TTC549 (cell line): ENCODE data around the gene RALGAPB.

Experiments
- FAIRE-seq: peaks from 2 replicates; lab custom pipeline; 2012; peaks lifted over from hg19 to GRCh38; lab: Jason Lieb, UNC

Gene RALGAPB

GRCh38 chr20:38612751-38613515 is 140.3 kb downstream of the RALGAPB start:
- no peak for FAIRE-seq

GRCh38 chr20:38615283-38615682 is 142.6 kb downstream of the RALGAPB start:
- no peak for FAIRE-seq

DNA sequence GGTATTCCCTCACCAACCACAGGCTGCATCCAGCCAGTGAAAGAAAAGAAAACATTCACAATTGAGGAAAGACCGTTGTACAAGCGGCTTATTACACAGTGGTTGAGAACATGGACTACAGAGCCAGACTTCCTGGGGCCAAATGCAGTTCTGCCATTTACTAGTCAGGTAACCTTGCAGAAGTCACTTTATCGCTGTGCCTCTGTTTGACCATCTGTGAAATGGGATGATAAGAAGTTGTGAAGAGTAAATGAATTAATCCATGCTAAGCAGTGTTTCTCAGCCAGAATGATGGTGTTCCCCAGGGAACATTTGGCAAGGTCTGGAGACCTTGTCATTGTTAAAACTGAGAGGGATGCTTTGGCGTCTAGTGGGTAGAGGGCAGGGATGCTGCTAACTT is 143.8 kb downstream of the RALGAPB start:
- no peak for FAIRE-seq

- no peak for FAIRE-seq
Observed at GRCh38 chr20:38617011-38617829, 144.6 kb downstream of the RALGAPB start.

- no peak for FAIRE-seq
Observed at GRCh38 chr20:38617830-38618196, 145.2 kb downstream of the RALGAPB start.

- FAIRE-seq = no peak
Observed at GRCh38 chr20:38620441-38620840, 147.8 kb downstream of the RALGAPB start.

GRCh38 chr20:38623061-38623460 is 150.4 kb downstream of the RALGAPB start:
- FAIRE-seq = no peak

DNA sequence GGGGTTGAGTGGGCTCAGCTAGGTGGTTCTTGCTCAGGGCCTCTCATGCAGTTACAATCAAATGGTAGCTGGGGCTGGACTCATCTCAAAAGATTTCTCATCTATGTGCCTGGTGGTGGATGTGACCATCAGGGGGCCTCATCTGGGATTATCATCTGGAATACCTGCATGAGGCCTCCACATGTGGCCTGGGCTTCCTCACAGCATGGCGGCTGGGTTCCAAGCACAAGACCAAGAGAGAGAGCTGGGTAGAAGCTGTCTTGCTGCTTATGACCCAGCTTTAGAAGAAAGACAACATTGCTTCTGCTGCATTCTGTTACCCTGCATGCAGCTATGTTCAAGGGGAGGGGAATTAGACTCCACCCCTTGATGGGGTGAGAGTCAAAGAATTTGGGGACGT is 151.4 kb downstream of the RALGAPB start:
- no peak for FAIRE-seq

GRCh38 chr20:38625896-38626295 is 153.3 kb downstream of the RALGAPB start:
- no peak for FAIRE-seq

DNA sequence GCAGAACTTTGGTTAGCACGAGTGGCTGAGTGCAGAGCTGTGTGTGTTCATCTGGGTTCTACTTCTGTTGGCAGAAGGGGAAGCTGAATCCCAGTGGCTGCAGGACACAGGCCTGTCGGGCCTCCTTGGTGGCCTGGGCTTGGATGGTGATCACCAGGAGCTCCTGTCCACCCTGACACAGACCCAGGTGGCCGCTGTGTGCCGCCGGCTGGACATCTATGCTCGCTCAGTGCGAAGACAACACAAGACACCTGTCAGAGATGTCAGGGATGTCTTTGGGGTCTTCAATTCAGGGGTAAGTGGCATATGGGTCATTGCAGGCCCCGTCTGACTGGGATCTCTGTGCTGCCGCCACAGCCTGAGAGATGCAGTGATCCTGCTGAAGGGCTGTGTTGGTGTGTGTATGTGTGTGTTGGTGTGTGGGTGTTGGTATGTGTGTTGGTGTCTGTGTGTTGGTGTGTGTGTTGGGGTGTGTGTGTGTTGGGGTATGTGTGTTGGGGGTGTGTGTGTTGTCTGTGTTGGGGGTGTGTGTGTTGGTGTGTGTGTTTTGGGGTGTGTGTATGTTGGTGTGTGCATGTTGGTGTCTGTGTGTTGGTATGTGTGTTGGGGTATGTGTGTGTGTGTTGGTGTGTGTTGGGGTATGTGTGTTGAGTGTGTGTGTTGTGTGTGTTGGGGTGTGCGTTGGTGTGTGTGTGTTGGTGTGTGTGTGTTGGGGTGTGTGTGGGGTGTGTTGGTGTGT is 154.4 kb downstream of the RALGAPB start:
- no peak for FAIRE-seq
